Esophagus squamous epithelium (tissue), 4 donors: ENCODE measurements around the gene PTPRG.

Source experiments
- POLR2A ChIP-seq, 4 donors: fragments of 450-650 bp; IDR thresholded peaks; one replicate each; pipeline ENCODE4 v1.6.1; 2017; ENCODE audit warnings: antibody characterized with exemption in 4 of 4, mild to moderate bottlenecking in 4 of 4, moderate library complexity in 3 of 4
- TF ChIP-seq, protein P1 (sequence below), 6 experiments: fragments of 450-650 bp in 4 of 6; fragments of 200-600 bp in 2 of 6; sonication (generic) in 2 of 6; IDR thresholded peaks; one replicate each; pipeline ENCODE4 v1.5.1; 2016 to 2019; ENCODE audit warnings: antibody characterized with exemption in 6 of 6, mild to moderate bottlenecking in 4 of 6, moderate library complexity in 4 of 6

DNA sequence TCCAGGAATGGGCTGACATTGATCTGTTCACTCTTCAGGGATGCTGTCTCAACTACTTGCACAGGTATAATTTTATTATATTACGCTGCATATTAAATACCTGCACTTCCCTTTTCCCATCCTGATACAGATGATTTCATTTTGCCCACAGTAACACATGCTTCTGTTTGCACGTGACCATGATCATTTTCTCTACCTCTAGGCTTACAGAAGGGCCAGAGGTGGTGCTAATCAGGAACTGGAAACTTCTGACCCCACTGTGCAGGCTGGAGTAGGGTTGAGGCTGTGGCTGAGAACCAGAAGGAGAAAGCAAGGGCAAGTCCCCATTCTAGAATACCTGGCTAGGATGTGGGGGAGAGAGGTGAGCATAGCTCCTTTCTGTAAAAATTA, 304.8 kb downstream of the PTPRG start:
- TF ChIP-seq POLR2A (IDR thresholded peaks at IDR 0.05) = no peak
- TF ChIP-seq, protein P1, sequence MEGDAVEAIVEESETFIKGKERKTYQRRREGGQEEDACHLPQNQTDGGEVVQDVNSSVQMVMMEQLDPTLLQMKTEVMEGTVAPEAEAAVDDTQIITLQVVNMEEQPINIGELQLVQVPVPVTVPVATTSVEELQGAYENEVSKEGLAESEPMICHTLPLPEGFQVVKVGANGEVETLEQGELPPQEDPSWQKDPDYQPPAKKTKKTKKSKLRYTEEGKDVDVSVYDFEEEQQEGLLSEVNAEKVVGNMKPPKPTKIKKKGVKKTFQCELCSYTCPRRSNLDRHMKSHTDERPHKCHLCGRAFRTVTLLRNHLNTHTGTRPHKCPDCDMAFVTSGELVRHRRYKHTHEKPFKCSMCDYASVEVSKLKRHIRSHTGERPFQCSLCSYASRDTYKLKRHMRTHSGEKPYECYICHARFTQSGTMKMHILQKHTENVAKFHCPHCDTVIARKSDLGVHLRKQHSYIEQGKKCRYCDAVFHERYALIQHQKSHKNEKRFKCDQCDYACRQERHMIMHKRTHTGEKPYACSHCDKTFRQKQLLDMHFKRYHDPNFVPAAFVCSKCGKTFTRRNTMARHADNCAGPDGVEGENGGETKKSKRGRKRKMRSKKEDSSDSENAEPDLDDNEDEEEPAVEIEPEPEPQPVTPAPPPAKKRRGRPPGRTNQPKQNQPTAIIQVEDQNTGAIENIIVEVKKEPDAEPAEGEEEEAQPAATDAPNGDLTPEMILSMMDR (IDR thresholded peaks at IDR 0.05) = no peak
